Stimulated activated naive B cell treated with anti-CD40 and anti-IgM and Interleukin-4, amounts not matched to agents 10 μg/mL and 1 μg/mL and 100 μg/mL, for 72 hours (primary cell): ENCODE results near the gene KCNMA1.
A peak's percentile ranks its signal among the peaks of the same experiment; 100 is the strongest.

Experiments
- ATAC-seq, 2 donors: fragments of 150-1000 bp; cut with Tn5 transposase; replicated peaks; 2 replicates each; pipeline ENCODE4 v1.10.0; 2021; ENCODE audit warnings: moderate library complexity in 1 of 2
- DNase-seq: peaks from one replicate; pipeline ENCODE4 v3.0.0; 2021
- H3K27ac Mint-ChIP-seq: one replicate; pipeline ENCODE4 v1.8.0; 2022; ENCODE audit warnings: mild to moderate bottlenecking, mixed read lengths
- H3K27me3 Mint-ChIP-seq, 2 donors: one replicate each; pipeline ENCODE4 v1.8.0; 2022; ENCODE audit warnings: mixed read lengths in 2 of 2
- H3K36me3 Mint-ChIP-seq, 2 donors: one replicate each; pipeline ENCODE4 v1.8.0; 2022; ENCODE audit warnings: mixed read lengths in 2 of 2, mild to moderate bottlenecking in 1 of 2
- H3K4me1 Mint-ChIP-seq, 2 donors: one replicate each; pipeline ENCODE4 v1.8.0; 2022; ENCODE audit warnings: mixed read lengths in 2 of 2, mild to moderate bottlenecking in 1 of 2
- H3K4me3 Mint-ChIP-seq, 2 donors: one replicate each; pipeline ENCODE4 v1.8.0; 2022; ENCODE audit warnings: mild to moderate bottlenecking in 2 of 2, mixed read lengths in 2 of 2, moderate library complexity in 1 of 2
- H3K9me3 Mint-ChIP-seq, 2 donors: one replicate each; pipeline ENCODE4 v1.8.0; 2022; ENCODE audit warnings: mixed read lengths in 2 of 2, mild to moderate bottlenecking in 1 of 2

KCNMA1 gene

DNA sequence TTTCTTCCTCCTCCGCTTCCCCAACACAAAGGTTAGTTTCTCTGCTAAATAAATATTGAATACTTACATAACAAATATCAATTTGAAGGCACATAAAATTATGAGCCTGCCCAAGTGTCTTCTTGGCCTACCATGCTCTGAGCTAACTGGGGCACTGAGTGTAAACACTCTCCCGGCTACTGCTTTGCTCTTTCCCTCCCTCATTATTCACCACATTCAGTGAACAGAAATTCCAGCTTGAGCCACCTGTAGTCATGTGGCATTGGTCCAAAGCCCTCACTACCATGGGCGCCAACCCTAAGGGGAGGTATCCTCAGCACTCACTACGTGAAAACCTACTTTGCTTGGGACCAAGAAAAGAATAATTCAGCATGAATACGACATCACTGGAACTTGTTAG, 409.0 kb downstream of the KCNMA1 start:
- DNase-seq (no peak), ATAC-seq (no peak)
- peaks cover 16 to 39% of the 10 kb centered on the region in 2 donors for H3K4me1 Mint-ChIP-seq
- no peaks in the 10 kb centered on the region for H3K9me3 Mint-ChIP-seq
- H3K27ac Mint-ChIP-seq, result no peak overlapping the region
- peaks cover 6% of the 10 kb centered on the region in 2 donors for H3K27me3 Mint-ChIP-seq
- no peaks in the 10 kb centered on the region for H3K36me3 Mint-ChIP-seq
- H3K4me3 Mint-ChIP-seq, result no peak overlapping the region

GRCh38 chr10:77226853-77227565, 410.6 kb downstream of the KCNMA1 start:
- peaks cover 12 to 15% of the 10 kb centered on the region in 2 donors for H3K27me3 Mint-ChIP-seq
- ATAC-seq, result no peak
- no peaks in the 10 kb centered on the region for H3K9me3 Mint-ChIP-seq
- H3K27ac Mint-ChIP-seq, result no peak overlapping the region
- peaks cover 16 to 42% of the 10 kb centered on the region in 2 donors for H3K4me1 Mint-ChIP-seq
- H3K36me3 Mint-ChIP-seq, result no peaks in the 10 kb centered on the region
- H3K4me3 Mint-ChIP-seq, result no peak overlapping the region
- DNase-seq, result no peak

DNA sequence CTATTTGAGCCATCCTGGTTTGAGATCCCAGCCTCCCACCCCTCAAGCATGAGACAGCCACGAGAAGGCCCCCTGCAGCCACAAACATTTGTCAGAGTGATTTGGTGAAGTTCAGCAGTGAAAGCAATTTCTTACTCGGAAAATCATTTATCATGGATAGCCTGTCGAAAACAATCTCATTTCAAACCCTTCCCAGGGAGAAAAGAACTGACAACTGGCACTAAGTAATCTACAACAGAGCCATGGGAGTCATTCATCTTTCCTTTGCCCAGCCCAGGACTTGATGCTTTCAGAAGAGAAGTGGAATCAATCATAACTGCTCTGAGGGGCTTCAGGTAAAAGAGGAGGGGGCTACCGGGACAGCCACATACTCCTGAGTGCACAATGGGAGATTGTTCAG, 411.2 kb downstream of the KCNMA1 start:
- H3K36me3 Mint-ChIP-seq, result no peaks in the 10 kb centered on the region
- H3K9me3 Mint-ChIP-seq, result no peaks in the 10 kb centered on the region
- H3K4me1 Mint-ChIP-seq, result peaks cover 12 to 36% of the 10 kb centered on the region in 2 donors
- H3K27ac Mint-ChIP-seq, result no peak overlapping the region
- H3K4me3 Mint-ChIP-seq, result no peak overlapping the region
- no peak for DNase-seq
- no peak for ATAC-seq
- H3K27me3 Mint-ChIP-seq, result peaks cover 12 to 18% of the 10 kb centered on the region in 2 donors

- DNase-seq, result no peak
- Mint-ChIP-seq H3K4me1 (peaks cover 10 to 32% of the 10 kb centered on the region in 2 donors), H3K36me3 (no peaks in the 10 kb centered on the region), H3K27ac (no peak overlapping the region), H3K9me3 (no peaks in the 10 kb centered on the region), H3K4me3 (no peak overlapping the region), H3K27me3 (peaks cover 14 to 18% of the 10 kb centered on the region in 2 donors)
- ATAC-seq, result no peak
These were observed 411.6 kb downstream of the KCNMA1 start for GRCh38 chr10:77226020-77226419.

DNA sequence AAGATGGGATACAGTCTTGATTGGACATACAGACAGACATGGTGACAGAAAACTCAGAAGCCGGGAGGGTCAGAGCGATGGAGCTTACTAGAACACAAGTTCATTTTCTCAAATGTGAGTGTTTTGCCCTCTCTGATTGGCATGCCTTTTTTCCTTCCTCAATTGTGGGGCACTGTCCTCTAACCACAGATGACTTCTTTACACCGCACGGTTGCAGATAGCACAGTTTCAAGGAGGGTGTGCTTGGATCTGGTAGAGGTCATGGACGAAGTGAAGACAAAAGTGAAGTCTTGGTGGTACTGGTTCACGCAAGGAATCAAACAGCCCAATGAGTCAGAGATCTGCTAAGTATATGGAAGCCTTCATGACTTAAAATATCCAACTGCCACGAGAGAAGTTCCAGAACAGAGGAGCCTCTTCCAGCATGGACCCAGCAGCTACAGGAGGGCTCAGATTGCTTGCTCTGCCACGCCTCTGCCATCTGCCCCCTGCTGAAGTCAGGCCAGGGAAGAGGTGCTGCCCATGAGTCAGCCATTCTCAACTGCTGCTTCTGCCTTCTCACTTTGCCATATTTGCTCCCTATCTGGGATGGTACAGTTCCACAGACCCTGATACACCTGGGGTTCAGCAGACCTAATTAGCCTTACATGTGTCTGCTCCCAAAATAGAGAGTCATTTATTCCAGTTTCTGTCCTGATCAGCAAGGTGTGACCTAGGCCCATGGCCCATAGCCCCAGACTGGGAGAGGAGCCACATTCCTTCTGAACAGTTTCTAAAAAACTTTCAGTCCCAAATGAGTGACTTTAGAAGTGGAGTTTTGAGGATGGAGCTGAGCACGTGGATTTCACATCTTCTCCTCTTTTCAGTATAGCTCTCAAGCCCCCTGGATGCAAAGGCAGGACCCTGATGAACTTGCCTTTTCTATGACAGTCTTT, 413.8 kb downstream of the KCNMA1 start:
- Mint-ChIP-seq H3K4me3 (no peak overlapping the region), H3K9me3 (no peaks in the 10 kb centered on the region), H3K36me3 (no peaks in the 10 kb centered on the region), H3K4me1 (peaks cover 10 to 24% of the 10 kb centered on the region in 2 donors), H3K27me3 (peaks cover 19 to 24% of the 10 kb centered on the region in 2 donors), H3K27ac (no peak overlapping the region)
- ATAC-seq (peak in 1 of 2 donors; percentile 33), DNase-seq (no peak)

GRCh38 chr10:77220150-77220549, 417.5 kb downstream of the KCNMA1 start:
- H3K9me3 Mint-ChIP-seq, result no peaks in the 10 kb centered on the region
- H3K4me1 Mint-ChIP-seq, result peaks cover 5 to 18% of the 10 kb centered on the region in 2 donors
- ATAC-seq (no peak), DNase-seq (no peak)
- peaks cover 19 to 24% of the 10 kb centered on the region in 2 donors for H3K27me3 Mint-ChIP-seq
- H3K4me3 Mint-ChIP-seq, result no peak overlapping the region
- no peak overlapping the region for H3K27ac Mint-ChIP-seq
- no peaks in the 10 kb centered on the region for H3K36me3 Mint-ChIP-seq

GRCh38 chr10:77219046-77219445, 418.6 kb downstream of the KCNMA1 start:
- Mint-ChIP-seq H3K27ac (no peak overlapping the region), H3K27me3 (peaks cover 19 to 24% of the 10 kb centered on the region in 2 donors), H3K4me3 (no peak overlapping the region), H3K36me3 (no peaks in the 10 kb centered on the region), H3K9me3 (no peaks in the 10 kb centered on the region), H3K4me1 (peaks cover 2 to 8% of the 10 kb centered on the region in 2 donors)
- DNase-seq (no peak), ATAC-seq (no peak)

DNA sequence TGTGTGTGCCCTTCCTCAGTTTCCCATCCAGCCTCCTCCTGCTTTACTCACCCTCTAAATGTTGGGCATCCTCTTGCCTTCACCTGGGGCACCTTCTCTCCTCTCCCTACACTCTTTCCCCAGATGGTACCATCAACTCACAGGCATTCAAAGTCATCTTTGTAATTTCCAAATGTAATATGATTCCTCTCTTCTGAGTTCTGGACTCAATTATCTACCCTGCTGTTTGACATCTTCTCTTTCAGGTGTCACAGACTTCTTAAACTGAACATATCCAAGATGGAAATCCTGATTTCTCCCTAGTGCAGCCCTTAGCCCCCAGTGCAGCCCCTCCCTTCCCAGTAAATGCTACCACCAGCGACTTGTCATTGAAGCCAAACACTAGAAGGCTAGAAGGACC, 422.8 kb downstream of the KCNMA1 start:
- H3K27me3 Mint-ChIP-seq, result peaks cover 0 to 6% of the 10 kb centered on the region in 2 donors
- no peak overlapping the region for H3K4me3 Mint-ChIP-seq
- peaks cover 1 to 7% of the 10 kb centered on the region in 2 donors for H3K4me1 Mint-ChIP-seq
- peaks cover 0 to 2% of the 10 kb centered on the region in 2 donors for H3K9me3 Mint-ChIP-seq
- no peak overlapping the region for H3K27ac Mint-ChIP-seq
- H3K36me3 Mint-ChIP-seq, result no peaks in the 10 kb centered on the region
- DNase-seq (no peak), ATAC-seq (no peak)

- H3K27ac Mint-ChIP-seq, result no peak overlapping the region
These were observed 425.0 kb downstream of the KCNMA1 start for GRCh38 chr10:77212632-77213031.

GRCh38 chr10:77210645-77211044, 427.0 kb downstream of the KCNMA1 start:
- DNase-seq, result no peak
- peaks cover 1 to 7% of the 10 kb centered on the region in 2 donors for H3K4me1 Mint-ChIP-seq
- peaks cover 0 to 2% of the 10 kb centered on the region in 2 donors for H3K9me3 Mint-ChIP-seq
- no peak overlapping the region for H3K27ac Mint-ChIP-seq
- H3K4me3 Mint-ChIP-seq, result no peak overlapping the region
- no peaks in the 10 kb centered on the region for H3K36me3 Mint-ChIP-seq
- ATAC-seq, result no peak
- no peaks in the 10 kb centered on the region for H3K27me3 Mint-ChIP-seq

More at GRCh38 chr10:77212632-77213031, 425.0 kb downstream of the KCNMA1 start:
- H3K27me3 Mint-ChIP-seq, result no peaks in the 10 kb centered on the region
- no peak for DNase-seq
- peaks cover 1 to 7% of the 10 kb centered on the region in 2 donors for H3K4me1 Mint-ChIP-seq
- no peaks in the 10 kb centered on the region for H3K36me3 Mint-ChIP-seq
- peaks cover 0 to 2% of the 10 kb centered on the region in 2 donors for H3K9me3 Mint-ChIP-seq
- ATAC-seq, result no peak
- no peak overlapping the region for H3K4me3 Mint-ChIP-seq

- Mint-ChIP-seq H3K27ac (no peak overlapping the region), H3K4me3 (no peak overlapping the region), H3K27me3 (peaks cover 7 to 9% of the 10 kb centered on the region in 2 donors), H3K36me3 (no peaks in the 10 kb centered on the region), H3K4me1 (peaks cover 1 to 7% of the 10 kb centered on the region in 2 donors), H3K9me3 (peaks cover 4 to 5% of the 10 kb centered on the region in 2 donors)
- DNase-seq (no peak), ATAC-seq (no peak)
These were observed 428.8 kb downstream of the KCNMA1 start for GRCh38 chr10:77208684-77209256.

- ATAC-seq (no peak), DNase-seq (no peak)
- Mint-ChIP-seq H3K27ac (no peak overlapping the region), H3K4me1 (peaks cover 1 to 7% of the 10 kb centered on the region in 2 donors), H3K4me3 (no peak overlapping the region), H3K36me3 (no peaks in the 10 kb centered on the region), H3K9me3 (peaks cover 4 to 5% of the 10 kb centered on the region in 2 donors), H3K27me3 (peaks cover 7 to 9% of the 10 kb centered on the region in 2 donors)
These were observed 429.8 kb downstream of the KCNMA1 start for GRCh38 chr10:77207828-77208185.

GRCh38 chr10:77207182-77207827, 430.3 kb downstream of the KCNMA1 start:
- no peak for DNase-seq
- no peak overlapping the region for H3K4me3 Mint-ChIP-seq
- peaks cover 1 to 7% of the 10 kb centered on the region in 2 donors for H3K4me1 Mint-ChIP-seq

GRCh38 chr10:77205135-77205534, 432.5 kb downstream of the KCNMA1 start:
- Mint-ChIP-seq H3K27ac (no peak overlapping the region), H3K36me3 (no peaks in the 10 kb centered on the region), H3K27me3 (peaks cover 13 to 21% of the 10 kb centered on the region in 2 donors), H3K9me3 (peaks cover 3 to 4% of the 10 kb centered on the region in 2 donors), H3K4me3 (no peak overlapping the region), H3K4me1 (no peaks in the 10 kb centered on the region)
- DNase-seq (no peak), ATAC-seq (no peak)

More at GRCh38 chr10:77207182-77207827, 430.3 kb downstream of the KCNMA1 start:
- ATAC-seq, result no peak
- Mint-ChIP-seq H3K9me3 (peaks cover 4 to 5% of the 10 kb centered on the region in 2 donors), H3K27ac (no peak overlapping the region), H3K27me3 (peaks cover 7 to 9% of the 10 kb centered on the region in 2 donors), H3K36me3 (no peaks in the 10 kb centered on the region)
